WTC11 (cell line): ENCODE results near the gene ZNF732.

Experiments
- NFYB ChIP-seq: sonication (generic); formaldehyde crosslinking; conservative IDR thresholded peaks from 2 replicates; pipeline ENCODE4 v1.8.0; 2022; ENCODE audit warnings: low read depth, missing genetic modification reagents
- TF ChIP-seq, protein P1 (sequence below): fragments of 200-600 bp; IDR thresholded peaks from 2 replicates; pipeline ENCODE4 v1.8.0; 2022; ENCODE audit warnings: antibody characterized with exemption

- TF ChIP-seq NFYB (CRISPR knock-in tag), result no peak
- TF ChIP-seq, protein P1, sequence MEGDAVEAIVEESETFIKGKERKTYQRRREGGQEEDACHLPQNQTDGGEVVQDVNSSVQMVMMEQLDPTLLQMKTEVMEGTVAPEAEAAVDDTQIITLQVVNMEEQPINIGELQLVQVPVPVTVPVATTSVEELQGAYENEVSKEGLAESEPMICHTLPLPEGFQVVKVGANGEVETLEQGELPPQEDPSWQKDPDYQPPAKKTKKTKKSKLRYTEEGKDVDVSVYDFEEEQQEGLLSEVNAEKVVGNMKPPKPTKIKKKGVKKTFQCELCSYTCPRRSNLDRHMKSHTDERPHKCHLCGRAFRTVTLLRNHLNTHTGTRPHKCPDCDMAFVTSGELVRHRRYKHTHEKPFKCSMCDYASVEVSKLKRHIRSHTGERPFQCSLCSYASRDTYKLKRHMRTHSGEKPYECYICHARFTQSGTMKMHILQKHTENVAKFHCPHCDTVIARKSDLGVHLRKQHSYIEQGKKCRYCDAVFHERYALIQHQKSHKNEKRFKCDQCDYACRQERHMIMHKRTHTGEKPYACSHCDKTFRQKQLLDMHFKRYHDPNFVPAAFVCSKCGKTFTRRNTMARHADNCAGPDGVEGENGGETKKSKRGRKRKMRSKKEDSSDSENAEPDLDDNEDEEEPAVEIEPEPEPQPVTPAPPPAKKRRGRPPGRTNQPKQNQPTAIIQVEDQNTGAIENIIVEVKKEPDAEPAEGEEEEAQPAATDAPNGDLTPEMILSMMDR, result no peak
Measured at GRCh38 chr4:253936-254756, 51.1 kb downstream of the ZNF732 start.
